K562 (cell line): ENCODE measurements around the gene USP15. TPM values are rescaled to one million over a fixed set of nuclear protein-coding genes. Genes with fewer than 3 reads are reported as not detected.

Experiments
- ATAC-seq: fragments of 200-7000 bp; cut with Tn5 transposase; 3 replicates; pipeline ENCODE4 v1.9.1; 2020; ENCODE audit warnings: moderate library complexity
- BruUV-seq: library from RNA; stranded (reverse); fragments of 400-500 nt; replicated peaks from 2 replicates; lab custom pipeline; 2021; lab: Mats Ljungman, UMichigan
- CTCF ChIA-PET: fragments of 300-600 bp; formaldehyde crosslinking; extraction: SDS; loops from one replicate; lab custom pipeline; 2021; ENCODE audit warnings: low intra/inter-chr PET ratio; lab: Yijun Ruan, JAX
- POLR2A ChIA-PET: fragments of 300-600, 350-650 bp; sonication (Branson Sonifier 250); formaldehyde crosslinking; extraction: SDS; loops from one replicate; lab custom pipeline; 2021; ENCODE audit warnings: antibody characterized with exemption, inconsistent platforms; lab: Yijun Ruan, JAX
- DNase-seq, 4 experiments: peaks; one replicate each; pipeline versions ENCODE4 v3.0.0 to v3.0.0-alpha.2; 2011 to 2018; ENCODE audit warnings: low spot score in 3 of 4, mixed read lengths in 3 of 4; ENCODE audit errors: extremely low read depth in 1 of 4
- FAIRE-seq: peaks from 2 replicates; lab custom pipeline; 2011; peaks lifted over from hg19 to GRCh38; lab: Jason Lieb, UNC
- H2AFZ ChIP-seq: 2 replicates; pipeline ENCODE4 v1.6.0; 2011; ENCODE audit warnings: low read depth, low read length, control low read depth, inconsistent platforms
- H3K27ac ChIP-seq: fragments of 200-600 bp; 3 replicates; pipeline ENCODE4 v1.8.0; 2011; ENCODE audit warnings: low read depth, mild to moderate bottlenecking, control low read depth, inconsistent platforms, low read length, moderate library complexity, mixed read lengths; ENCODE audit errors: extremely low read depth
- H3K27me3 ChIP-seq, 2 experiments: fragments of 300-600 bp in 1 of 2; 2 replicates in 1 of 2; 3 replicates in 1 of 2; pipeline versions ENCODE4 v1.6.0 to v1.8.0; 2011; ENCODE audit warnings: inconsistent platforms in 2 of 2, low read length in 2 of 2, mild to moderate bottlenecking in 1 of 2, mixed read lengths in 1 of 2, moderate library complexity in 1 of 2; ENCODE audit not compliant: control insufficient read depth in 2 of 2, insufficient read depth in 2 of 2
- H3K36me3 ChIP-seq: fragments of 300-600 bp; 3 replicates; pipeline ENCODE4 v1.8.0; 2011; ENCODE audit warnings: mild to moderate bottlenecking, low read length, inconsistent platforms; ENCODE audit not compliant: control insufficient read depth, insufficient read depth
- H3K4me1 ChIP-seq, 2 experiments: fragments of 200-600 bp in 1 of 2; replicated peaks in 1 of 2; 2 replicates in 1 of 2; 3 replicates in 1 of 2; pipeline versions ENCODE4 v1.5.1 to v1.8.0; 2011; ENCODE audit warnings: inconsistent platforms in 2 of 2, low read length in 2 of 2, mild to moderate bottlenecking in 1 of 2, mixed read lengths in 1 of 2, moderate library complexity in 1 of 2; ENCODE audit not compliant: control insufficient read depth in 2 of 2, insufficient read depth in 2 of 2
- H3K4me2 ChIP-seq: 2 replicates; pipeline ENCODE4 v1.6.1; 2011; ENCODE audit warnings: low read length, control low read depth, inconsistent platforms, mixed read lengths; ENCODE audit not compliant: insufficient read depth
- H3K4me3 ChIP-seq: fragments of 200-600 bp; sonication (generic), shearing (Covaris generic); 2 replicates; pipeline ENCODE4 v1.5.1; 2016; ENCODE audit warnings: control low read depth, inconsistent platforms
- H3K79me2 ChIP-seq: fragments of 200-600 bp; 3 replicates; pipeline ENCODE4 v1.8.0; 2011; ENCODE audit warnings: low read length, inconsistent platforms; ENCODE audit not compliant: control insufficient read depth, insufficient read depth
- H3K9ac ChIP-seq, 2 experiments: 2 replicates each; pipeline versions ENCODE4 v1.6.0 to v1.6.1; 2011; ENCODE audit warnings: low read depth in 2 of 2, low read length in 2 of 2, control low read depth in 1 of 2, inconsistent platforms in 1 of 2, mild to moderate bottlenecking in 1 of 2, mixed read lengths in 1 of 2; ENCODE audit not compliant: insufficient read depth in 1 of 2
- H3K9me1 ChIP-seq: one replicate; pipeline ENCODE4 v1.6.0; 2011; ENCODE audit warnings: inconsistent platforms, mild to moderate bottlenecking, low read length, moderate library complexity; ENCODE audit not compliant: control insufficient read depth, insufficient read depth
- H3K9me3 ChIP-seq: replicated peaks from 2 replicates; pipeline ENCODE4 v1.5.1; 2011; ENCODE audit warnings: low read depth, low read length, inconsistent platforms; ENCODE audit not compliant: control insufficient read depth, insufficient read depth
- H4K20me1 ChIP-seq: replicated peaks from 2 replicates; pipeline ENCODE4 v1.6.1; 2011; ENCODE audit warnings: low read length, inconsistent platforms, mixed read lengths; ENCODE audit not compliant: control insufficient read depth, insufficient read depth
- CC2D1A ChIP-seq: fragments of 450-650 bp; IDR thresholded peaks from 2 replicates; pipeline ENCODE4 v1.6.1; 2017; ENCODE audit warnings: mild to moderate bottlenecking
- HES1 ChIP-seq: fragments of 450-650 bp; IDR thresholded peaks from 2 replicates; pipeline ENCODE4 v1.6.1; 2016; ENCODE audit warnings: low read depth, mild to moderate bottlenecking, moderate library complexity
- KDM1A ChIP-seq, 2 experiments: fragments of 450-650 bp; IDR thresholded peaks; 2 replicates each; pipeline ENCODE4 v1.6.1; 2016; ENCODE audit warnings: mild to moderate bottlenecking in 2 of 2
- NCOA4 ChIP-seq: fragments of 450-650 bp; IDR thresholded peaks from 2 replicates; pipeline ENCODE4 v1.6.1; 2018; ENCODE audit warnings: mild to moderate bottlenecking; ENCODE audit not compliant: partially characterized antibody
- NR2C2 ChIP-seq, 2 experiments: fragments of 200-800 bp in 1 of 2; sonication (Bioruptor generic) in 1 of 2; sonication (generic) in 1 of 2; formaldehyde crosslinking in 1 of 2; IDR thresholded peaks; 2 replicates each; pipeline versions ENCODE4 v1.6.1 to v1.8.0; 2016 to 2022; ENCODE audit warnings: mild to moderate bottlenecking in 1 of 2, missing compliant biosample characterization in 1 of 2, missing genetic modification characterization in 1 of 2, missing genetic modification reagents in 1 of 2
- PHTF2 ChIP-seq: fragments of 250-450 bp; sonication (Bioruptor Pico); IDR thresholded peaks from 2 replicates; pipeline ENCODE4 v1.5.0; 2021; ENCODE audit warnings: mild to moderate bottlenecking
- POLR3A ChIP-seq: IDR thresholded peaks from 2 replicates; pipeline ENCODE4 v1.6.1; 2011; ENCODE audit warnings: borderline replicate concordance, mild to moderate bottlenecking, moderate library complexity; ENCODE audit not compliant: insufficient read length, insufficient read depth; ENCODE audit errors: extremely low read depth
- RHOXF2B ChIP-seq: fragments of 250-450 bp; sonication (Bioruptor Pico); conservative IDR thresholded peaks from 2 replicates; pipeline ENCODE4 v1.5.1; 2021
- SRSF1 ChIP-seq: fragments of 200-400 bp; formaldehyde crosslinking; IDR thresholded peaks from 2 replicates; pipeline ENCODE4 v1.6.1; 2017; ENCODE audit warnings: mild to moderate bottlenecking, low read depth, low read length, moderate library complexity
- TCFL5 ChIP-seq: fragments of 250-450 bp; sonication (Bioruptor Pico); conservative IDR thresholded peaks from 2 replicates; pipeline ENCODE4 v1.6.1; 2021; ENCODE audit warnings: mild to moderate bottlenecking, moderate library complexity, matching md5 sums
- TRIM24 ChIP-seq, 2 experiments: fragments of 450-650 bp; IDR thresholded peaks; 2 replicates each; pipeline ENCODE4 v1.6.1; 2016
- ZKSCAN3 ChIP-seq: fragments of 250-450 bp; sonication (Bioruptor Pico); IDR thresholded peaks from 2 replicates; pipeline ENCODE4 v1.4.0; 2020
- ZNF165 ChIP-seq: fragments of 250-450 bp; sonication (Bioruptor Pico); IDR thresholded peaks from 2 replicates; pipeline ENCODE4 v1.4.0; 2020; ENCODE audit warnings: borderline replicate concordance
- ZNF561 ChIP-seq: fragments of 450-650 bp; formaldehyde crosslinking; conservative IDR thresholded peaks from 2 replicates; pipeline ENCODE4 v1.4.0; 2020; ENCODE audit warnings: mild to moderate bottlenecking, moderate library complexity
- ZNF644 ChIP-seq: fragments of 200-800 bp; sonication (Bioruptor generic); IDR thresholded peaks from 2 replicates; pipeline ENCODE4 v1.6.1; 2016; ENCODE audit warnings: low read depth, missing genetic modification characterization, missing compliant biosample characterization
- ZNF76 ChIP-seq: fragments of 250-450 bp; sonication (Bioruptor Pico); IDR thresholded peaks from 2 replicates; pipeline ENCODE4 v1.4.0; 2020; ENCODE audit warnings: mild to moderate bottlenecking, moderate library complexity, borderline replicate concordance
- WGBS: fragments of 100-300 bp; shearing (Covaris generic); methylation state at CpG from one replicate; pipeline ENCODE4 v1.1.6; 2016; ENCODE audit warnings: low coverage, mixed read lengths; ENCODE audit not compliant: insufficient coverage; ENCODE audit errors: missing lambda C conversion rate; 5-methylcytosine and 5-hydroxymethylcytosine counted together
- in situ Hi-C: fragments of 300-500 bp; cut with MboI; formaldehyde crosslinking; loops from 4 replicates; pipeline ENCODE4 v1.15.0; 2018; ENCODE audit warnings: inconsistent platforms, mixed read lengths
- intact Hi-C: fragments of 100-400 bp; cut with micrococcal nuclease; formaldehyde crosslinking; loops from 2 replicates; pipeline ENCODE4 v1.14.2; 2022
- polyA plus RNA-seq, 8 experiments: library from polyadenylated mRNA; depleted of rRNA in 4 of 8; stranded (reverse) in 5 of 8; unstranded in 3 of 8; fragments of >200 nt; fragmentation: Nextera tagmentation in 2 of 8; fragmentation: Illumina TruSeq in 1 of 8; extraction: Ambion mirVana in 2 of 8; extraction: Trizol in 1 of 8; gene quantifications; 2 replicates each; pipeline versions ENCODE4 v1.2.1 to v1.2.3, GENCODE V29; 2011 to 2014; ENCODE audit warnings: inconsistent platforms in 1 of 8, missing spikeins in 1 of 8
- total RNA-seq, 7 experiments: library from RNA; depleted of rRNA in 6 of 7; stranded (reverse); fragments of >200 nt in 6 of 7; fragmentation: Illumina TruSeq in 2 of 7; extraction: Trizol in 2 of 7; gene quantifications; 2 replicates each; pipeline versions ENCODE4 v1.2.1 to v1.2.3, GENCODE V29; 2011 to 2021; ENCODE audit warnings: low replicate concordance in 1 of 7
- TF ChIP-seq, protein P1 (sequence below), 2 experiments: fragments of 450-650 bp; IDR thresholded peaks; 2 replicates each; pipeline ENCODE4 v1.6.1; 2018; ENCODE audit warnings: mild to moderate bottlenecking in 2 of 2, low read depth in 1 of 2; ENCODE audit not compliant: partially characterized antibody in 2 of 2

USP15 gene
- total and polyA plus RNA-seq, 9 of the 15 experiments (the other 6 are each of a cell fraction or from before 2014, with no cell fraction given): 140 to 272 (median 182) TPM

DNA sequence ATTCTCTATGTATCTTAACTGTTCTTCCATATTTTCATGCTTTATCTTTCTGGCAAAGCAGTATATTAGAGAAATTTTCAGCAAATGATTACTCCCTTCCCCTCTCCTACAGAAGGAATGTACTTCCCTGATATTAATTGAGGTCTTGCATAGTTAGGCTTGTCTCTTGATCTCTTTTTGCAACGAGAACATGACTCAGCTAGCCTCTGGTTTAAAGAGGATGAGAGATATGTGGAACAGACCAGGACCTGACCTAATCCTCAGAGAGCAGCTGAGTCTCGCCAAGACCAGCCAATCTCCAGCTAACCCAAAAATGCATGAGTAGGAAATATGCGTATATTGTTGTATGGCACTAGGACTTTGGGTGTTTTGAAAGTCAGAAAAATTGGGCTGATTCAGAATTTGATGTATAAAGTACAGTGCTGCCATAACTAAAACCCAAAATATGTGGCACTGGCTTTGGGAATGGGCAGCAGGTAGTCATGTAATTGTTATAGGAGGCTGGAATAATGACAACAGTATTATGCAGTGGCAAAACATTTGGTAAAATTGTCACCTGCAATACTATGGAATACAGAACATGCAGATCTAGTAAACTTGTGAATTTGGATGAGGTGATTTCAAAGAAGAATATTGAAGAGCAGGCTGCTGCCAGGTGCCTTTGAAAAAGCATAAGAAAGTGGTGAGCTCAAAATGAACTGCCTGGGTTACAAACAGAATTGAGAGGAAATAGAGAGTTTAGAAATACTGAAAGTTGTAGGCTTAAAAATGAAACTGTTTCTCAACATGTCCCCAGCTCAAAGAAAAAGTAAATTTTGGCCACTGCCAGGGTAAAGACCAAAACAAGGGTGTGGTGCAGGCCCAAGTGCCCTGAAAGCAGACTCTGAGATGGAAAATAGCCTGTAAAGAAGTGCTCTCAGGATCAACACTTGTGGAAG, 9.3 kb upstream of the USP15 start:
- peak; percentile 86 for ATAC-seq
- peak; percentile 99 for FAIRE-seq
- TF ChIP-seq POLR3A (no peak), ZNF165 (CRISPR knock-in tag) (no peak), TCFL5 (CRISPR knock-in tag) (no peak), PHTF2 (CRISPR knock-in tag) (no peak), ZNF76 (no peak), RHOXF2B (no peak), NCOA4 (no peak), CC2D1A (peak; percentile 51; the same call in 1 of the 2 replicates), KDM1A (IDR thresholded peaks at IDR 0.05) (peak in 1 of 2 experiments; percentile 36; a peak in 1 of 4 replicates), NR2C2 (CRISPR knock-in tag; IDR thresholded peaks at IDR 0.05) (no peak), NR2C2 (tag; IDR thresholded peaks at IDR 0.05) (peak; percentile 31; the same call in 1 of the 2 replicates), ZNF561 (CRISPR knock-in tag) (no peak), HES1 (0 out of 2 replicates have a peak, but pooled peaks have one; percentile 6), TRIM24 (IDR thresholded peaks at IDR 0.05) (peak; percentile 52 to 76), ZNF644 (tag) (peak; percentile 63; the same call in 1 of the 2 replicates), ZKSCAN3 (no peak), SRSF1 (no peak)
- TF ChIP-seq, protein P1, sequence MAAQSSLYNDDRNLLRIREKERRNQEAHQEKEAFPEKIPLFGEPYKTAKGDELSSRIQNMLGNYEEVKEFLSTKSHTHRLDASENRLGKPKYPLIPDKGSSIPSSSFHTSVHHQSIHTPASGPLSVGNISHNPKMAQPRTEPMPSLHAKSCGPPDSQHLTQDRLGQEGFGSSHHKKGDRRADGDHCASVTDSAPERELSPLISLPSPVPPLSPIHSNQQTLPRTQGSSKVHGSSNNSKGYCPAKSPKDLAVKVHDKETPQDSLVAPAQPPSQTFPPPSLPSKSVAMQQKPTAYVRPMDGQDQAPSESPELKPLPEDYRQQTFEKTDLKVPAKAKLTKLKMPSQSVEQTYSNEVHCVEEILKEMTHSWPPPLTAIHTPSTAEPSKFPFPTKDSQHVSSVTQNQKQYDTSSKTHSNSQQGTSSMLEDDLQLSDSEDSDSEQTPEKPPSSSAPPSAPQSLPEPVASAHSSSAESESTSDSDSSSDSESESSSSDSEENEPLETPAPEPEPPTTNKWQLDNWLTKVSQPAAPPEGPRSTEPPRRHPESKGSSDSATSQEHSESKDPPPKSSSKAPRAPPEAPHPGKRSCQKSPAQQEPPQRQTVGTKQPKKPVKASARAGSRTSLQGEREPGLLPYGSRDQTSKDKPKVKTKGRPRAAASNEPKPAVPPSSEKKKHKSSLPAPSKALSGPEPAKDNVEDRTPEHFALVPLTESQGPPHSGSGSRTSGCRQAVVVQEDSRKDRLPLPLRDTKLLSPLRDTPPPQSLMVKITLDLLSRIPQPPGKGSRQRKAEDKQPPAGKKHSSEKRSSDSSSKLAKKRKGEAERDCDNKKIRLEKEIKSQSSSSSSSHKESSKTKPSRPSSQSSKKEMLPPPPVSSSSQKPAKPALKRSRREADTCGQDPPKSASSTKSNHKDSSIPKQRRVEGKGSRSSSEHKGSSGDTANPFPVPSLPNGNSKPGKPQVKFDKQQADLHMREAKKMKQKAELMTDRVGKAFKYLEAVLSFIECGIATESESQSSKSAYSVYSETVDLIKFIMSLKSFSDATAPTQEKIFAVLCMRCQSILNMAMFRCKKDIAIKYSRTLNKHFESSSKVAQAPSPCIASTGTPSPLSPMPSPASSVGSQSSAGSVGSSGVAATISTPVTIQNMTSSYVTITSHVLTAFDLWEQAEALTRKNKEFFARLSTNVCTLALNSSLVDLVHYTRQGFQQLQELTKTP (IDR thresholded peaks at IDR 0.05; ENCODE audit: low read depth in 1 of 2, partially characterized antibody in 2 of 2): peak in 1 of 2 experiments; percentile 26

More for the DNA sequence above, 9.3 kb upstream of the USP15 start:
- Histone ChIP-seq H3K9me1 (no peaks in the 10 kb centered on the region), H2AFZ (peak overlapping the region; percentile 20; the same call in 1 of the 2 replicates), H3K9me3 (no peaks in the 10 kb centered on the region), H3K4me2 (peak overlapping the region; percentile 52), H3K4me1 (peaks cover 2 to 42% of the 10 kb centered on the region in 2 experiments; a peak in 4 of 5 replicates), H3K79me2 (peaks cover 6% of the 10 kb centered on the region; the same call in 1 of the 3 replicates), H3K27me3 (no peaks in the 10 kb centered on the region), H4K20me1 (no peaks in the 10 kb centered on the region), H3K36me3 (peaks cover 17% of the 10 kb centered on the region; the same call in 2 of the 3 replicates), H3K4me3 (no peak overlapping the region), H3K27ac (peak overlapping the region; percentile 69), H3K9ac (peak overlapping the region in 1 of 2 experiments; percentile 43; a peak in 2 of 4 replicates)
- peak; percentile 52 to 93 (median 72) for DNase-seq
- intact Hi-C loops (no loop called here), in situ Hi-C loops (no loop called here)
- 0% methylated on average over 3 of the region's 3 CpGs for WGBS
- CTCF ChIA-PET: no interaction called here
- POLR2A ChIA-PET: interaction anchor here (0.7 to 2.2 kb wide), 4 partner anchors 9 to 71 kb away, joined by 3 to 13 read pairs (median 3); partner anchors contain the start of gene USP15
- BruUV-seq: no TSS peak
